HUES48 (cell line): ENCODE measurements around the gene INPP4A.
A peak's percentile ranks its signal among the peaks of the same experiment; 100 is the strongest.

Experiments used
- H3K27ac ChIP-seq: one replicate; pipeline ENCODE4 v1.7.0; 2013; ENCODE audit warnings: low read depth, low read length, inconsistent platforms
- H3K27me3 ChIP-seq: 2 replicates; pipeline ENCODE4 v1.6.1; 2013; ENCODE audit warnings: mild to moderate bottlenecking, low read length; ENCODE audit not compliant: control insufficient read depth, insufficient read depth
- H3K36me3 ChIP-seq: 2 replicates; pipeline ENCODE4 v1.6.1; 2013; ENCODE audit warnings: low read length; ENCODE audit not compliant: control insufficient read depth, insufficient read depth
- H3K4me1 ChIP-seq: 2 replicates; pipeline ENCODE4 v1.6.1; 2013; ENCODE audit warnings: mild to moderate bottlenecking, low read length; ENCODE audit not compliant: control insufficient read depth, insufficient read depth
- H3K4me3 ChIP-seq: 2 replicates; pipeline ENCODE4 v1.5.1; 2013; ENCODE audit warnings: mild to moderate bottlenecking, low read depth, low read length
- H3K9ac ChIP-seq: 2 replicates; pipeline ENCODE4 v1.6.1; 2013; ENCODE audit warnings: mild to moderate bottlenecking, low read depth, low read length, moderate library complexity
- H3K9me3 ChIP-seq: 2 replicates; pipeline ENCODE4 v1.6.1; 2013; ENCODE audit warnings: low read length; ENCODE audit not compliant: control insufficient read depth, insufficient read depth

INPP4A gene

DNA sequence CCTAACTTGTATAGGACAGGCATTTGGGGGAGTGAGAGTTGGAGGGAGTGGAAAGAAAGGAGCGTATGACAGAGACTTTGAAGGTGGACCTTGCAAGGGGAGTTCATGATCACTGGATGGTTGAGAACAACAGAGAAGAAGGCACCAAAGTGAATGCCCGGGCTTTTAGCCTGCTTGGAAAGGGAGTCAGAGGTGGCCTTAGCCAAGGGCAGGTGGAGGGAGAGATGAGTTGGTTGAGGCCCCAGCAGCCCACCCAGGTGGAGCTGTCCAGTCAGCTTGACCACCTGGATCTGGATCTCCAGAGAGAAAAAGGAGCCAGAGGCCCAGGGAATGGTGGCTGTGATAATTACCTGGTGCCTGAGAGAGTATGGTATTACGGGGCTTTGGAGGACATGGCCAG, 90.1 kb downstream of the INPP4A start:
- H3K27me3 ChIP-seq, result no peaks in the 10 kb centered on the region
- H3K36me3 ChIP-seq, result peaks cover 44% of the 10 kb centered on the region
- H3K4me1 ChIP-seq, result no peaks in the 10 kb centered on the region
- H3K4me3 ChIP-seq, result no peak overlapping the region
- no peak overlapping the region for H3K9ac ChIP-seq
- no peak overlapping the region for H3K27ac ChIP-seq
- no peaks in the 10 kb centered on the region for H3K9me3 ChIP-seq

DNA sequence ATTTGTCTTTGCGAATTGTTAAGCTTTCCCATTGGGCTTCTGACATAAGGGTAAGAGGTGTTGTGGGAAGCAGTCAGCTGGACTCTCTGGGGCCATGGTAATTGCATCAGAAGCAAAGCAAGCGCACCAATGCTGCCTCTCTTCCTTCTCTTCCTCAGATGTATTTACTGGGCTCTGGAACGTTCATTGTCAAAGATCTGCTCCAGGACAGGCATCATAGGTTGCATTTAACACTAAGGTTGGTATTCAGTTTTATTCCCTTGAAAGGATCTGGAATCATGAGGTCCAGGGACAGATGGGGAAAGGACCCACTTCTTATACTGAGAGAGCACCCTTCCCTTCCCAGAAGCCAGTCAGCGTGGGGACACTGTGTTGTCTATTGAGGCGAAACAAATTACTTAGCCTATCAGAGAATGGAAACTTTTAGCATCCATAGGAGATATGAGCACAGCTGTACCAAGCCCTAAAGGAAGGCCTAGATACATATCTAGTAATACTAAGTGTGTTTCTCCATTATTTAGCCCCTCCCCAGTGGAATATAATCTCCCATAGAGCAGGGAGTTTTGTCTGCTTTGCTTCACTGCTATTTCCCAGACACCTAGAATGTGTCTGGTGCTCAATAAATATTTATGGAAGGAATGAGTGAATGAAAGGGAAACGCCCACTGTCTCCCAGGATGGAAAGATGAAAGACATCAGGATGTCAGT, 91.5 kb downstream of the INPP4A start:
- no peak overlapping the region for H3K4me3 ChIP-seq
- H3K27me3 ChIP-seq, result no peaks in the 10 kb centered on the region
- no peak overlapping the region for H3K9ac ChIP-seq
- H3K9me3 ChIP-seq, result no peaks in the 10 kb centered on the region
- no peak overlapping the region for H3K27ac ChIP-seq
- peaks cover 52% of the 10 kb centered on the region for H3K36me3 ChIP-seq
- H3K4me1 ChIP-seq, result no peaks in the 10 kb centered on the region

GRCh38 chr2:98537390-98538126, 92.9 kb downstream of the INPP4A start:
- no peak overlapping the region for H3K9ac ChIP-seq
- no peaks in the 10 kb centered on the region for H3K4me1 ChIP-seq
- H3K36me3 ChIP-seq, result peaks cover 62% of the 10 kb centered on the region
- H3K27ac ChIP-seq, result no peak overlapping the region
- no peaks in the 10 kb centered on the region for H3K9me3 ChIP-seq
- H3K4me3 ChIP-seq, result no peak overlapping the region
- no peaks in the 10 kb centered on the region for H3K27me3 ChIP-seq

GRCh38 chr2:98538280-98539041, 93.8 kb downstream of the INPP4A start:
- Histone ChIP-seq H3K4me3 (no peak overlapping the region), H3K9ac (no peak overlapping the region), H3K4me1 (no peaks in the 10 kb centered on the region), H3K27me3 (no peaks in the 10 kb centered on the region), H3K9me3 (no peaks in the 10 kb centered on the region), H3K27ac (no peak overlapping the region), H3K36me3 (peaks cover 66% of the 10 kb centered on the region)

DNA sequence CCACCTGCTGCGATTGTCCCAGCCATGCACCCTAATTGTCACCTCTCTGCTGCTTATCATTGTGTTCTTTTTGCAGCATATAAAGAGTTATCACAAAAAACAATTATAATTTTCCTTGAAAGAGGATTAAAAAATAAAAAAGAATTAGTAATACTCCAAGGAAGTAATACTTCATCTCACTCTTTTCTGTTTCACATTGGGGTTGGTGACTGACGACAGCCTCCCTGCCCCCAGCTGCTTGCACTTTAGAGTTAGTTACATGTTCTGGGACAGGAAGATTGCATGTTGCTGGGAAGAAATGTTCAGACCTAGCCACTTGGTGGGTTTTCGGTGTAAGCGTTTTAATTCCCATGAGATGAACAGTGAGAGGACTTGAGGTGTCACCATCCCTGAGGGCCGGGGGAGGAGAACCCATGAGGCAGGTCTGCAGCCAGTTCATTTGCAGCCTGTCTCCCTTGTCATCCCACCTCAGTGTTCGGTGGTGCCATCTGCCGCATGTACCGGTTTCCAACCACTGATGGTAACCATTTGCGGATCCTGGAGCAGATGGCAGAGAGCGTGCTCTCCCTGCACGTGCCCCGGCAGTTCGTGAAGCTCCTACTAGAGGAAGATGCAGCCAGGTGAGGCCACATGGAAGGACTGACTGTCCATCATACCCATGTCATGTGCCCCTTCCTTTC, 94.5 kb downstream of the INPP4A start:
- Histone ChIP-seq H3K36me3 (peaks cover 73% of the 10 kb centered on the region), H3K4me3 (no peak overlapping the region), H3K9ac (no peak overlapping the region), H3K27ac (no peak overlapping the region), H3K27me3 (no peaks in the 10 kb centered on the region), H3K9me3 (no peaks in the 10 kb centered on the region), H3K4me1 (no peaks in the 10 kb centered on the region)

GRCh38 chr2:98540536-98540935, 95.9 kb downstream of the INPP4A start:
- H3K36me3 ChIP-seq, result peaks cover 85% of the 10 kb centered on the region
- no peak overlapping the region for H3K4me3 ChIP-seq
- no peaks in the 10 kb centered on the region for H3K4me1 ChIP-seq
- H3K27ac ChIP-seq, result no peak overlapping the region
- no peaks in the 10 kb centered on the region for H3K27me3 ChIP-seq
- H3K9me3 ChIP-seq, result no peaks in the 10 kb centered on the region
- H3K9ac ChIP-seq, result no peak overlapping the region

DNA sequence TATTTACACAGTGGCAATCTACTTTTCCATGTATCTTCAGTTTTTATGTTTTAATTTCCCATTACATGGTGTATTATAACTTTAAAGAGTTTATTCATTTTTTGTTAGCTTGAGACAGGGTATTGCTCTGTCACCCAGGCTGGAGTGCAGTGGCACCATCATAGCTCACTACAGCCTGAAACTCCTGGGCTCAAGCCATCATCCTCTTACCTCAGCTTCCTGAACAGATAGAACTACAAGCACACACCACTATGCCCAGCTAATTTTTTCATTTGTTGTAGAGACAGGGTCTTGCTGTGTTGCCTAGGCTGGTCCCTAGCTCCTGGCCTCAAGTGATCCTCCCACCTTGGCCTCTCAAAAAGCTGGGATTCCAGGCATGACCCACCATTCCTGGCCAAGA, 96.8 kb downstream of the INPP4A start:
- Histone ChIP-seq H3K27ac (no peak overlapping the region), H3K9me3 (no peaks in the 10 kb centered on the region), H3K9ac (0 out of 2 replicates have a peak overlapping the region, but pooled peaks have one; percentile 20), H3K4me1 (no peaks in the 10 kb centered on the region), H3K27me3 (no peaks in the 10 kb centered on the region), H3K36me3 (peaks cover 85% of the 10 kb centered on the region), H3K4me3 (no peak overlapping the region)

DNA sequence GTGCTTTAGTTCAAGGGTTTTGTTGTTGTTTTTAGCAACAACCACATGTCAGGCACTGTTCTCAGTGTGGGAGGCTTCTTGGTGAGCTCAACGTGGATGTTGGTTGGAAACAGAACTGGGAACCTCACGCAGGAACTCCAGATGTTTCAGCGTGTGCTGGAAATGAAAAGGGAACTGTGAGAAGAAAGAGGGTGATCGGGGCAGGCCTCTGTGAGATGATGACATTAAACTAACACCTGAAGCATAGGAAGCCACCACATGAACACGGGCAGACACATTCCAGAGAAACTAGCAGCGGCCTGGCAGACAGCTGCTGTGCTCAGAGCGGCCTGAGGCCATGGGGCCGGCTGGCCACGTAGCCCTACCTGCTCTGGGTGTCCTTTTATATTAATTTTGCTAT, 97.2 kb downstream of the INPP4A start:
- Histone ChIP-seq H3K36me3 (peaks cover 85% of the 10 kb centered on the region), H3K27ac (no peak overlapping the region), H3K4me3 (no peak overlapping the region), H3K9me3 (no peaks in the 10 kb centered on the region), H3K4me1 (no peaks in the 10 kb centered on the region), H3K27me3 (no peaks in the 10 kb centered on the region), H3K9ac (0 out of 2 replicates have a peak overlapping the region, but pooled peaks have one; percentile 20)

DNA sequence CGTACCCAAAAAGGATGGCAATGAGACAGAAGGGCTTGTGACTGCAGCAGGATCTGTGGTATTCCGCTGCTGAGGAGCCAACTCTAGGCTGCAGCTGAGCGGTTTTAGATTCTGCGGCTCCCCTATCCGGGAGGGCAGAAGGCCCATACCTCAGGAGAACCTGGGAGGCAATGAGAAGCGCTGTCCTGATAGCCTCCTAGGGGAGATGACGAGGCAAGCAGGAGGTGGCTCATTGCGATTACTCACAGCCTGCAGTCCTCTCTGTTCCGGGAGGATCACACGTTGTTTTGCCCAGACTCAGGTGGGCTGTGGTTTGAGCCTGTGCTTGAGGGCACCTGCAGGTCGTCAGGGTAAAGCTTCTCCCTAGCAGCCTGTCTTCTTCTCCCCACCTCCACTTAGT, 98.6 kb downstream of the INPP4A start:
- no peak overlapping the region for H3K27ac ChIP-seq
- no peaks in the 10 kb centered on the region for H3K4me1 ChIP-seq
- H3K9me3 ChIP-seq, result no peaks in the 10 kb centered on the region
- peaks cover 79% of the 10 kb centered on the region for H3K36me3 ChIP-seq
- H3K4me3 ChIP-seq, result no peak overlapping the region
- no peaks in the 10 kb centered on the region for H3K27me3 ChIP-seq
- no peak overlapping the region for H3K9ac ChIP-seq

- no peak overlapping the region for H3K4me3 ChIP-seq
Observed at GRCh38 chr2:98543842-98544241, 99.2 kb downstream of the INPP4A start.

More at GRCh38 chr2:98543842-98544241, 99.2 kb downstream of the INPP4A start:
- Histone ChIP-seq H3K27me3 (no peaks in the 10 kb centered on the region), H3K4me1 (no peaks in the 10 kb centered on the region), H3K27ac (no peak overlapping the region), H3K9ac (no peak overlapping the region), H3K36me3 (peaks cover 77% of the 10 kb centered on the region), H3K9me3 (no peaks in the 10 kb centered on the region)
